Keratinocyte (primary cell): Measurements from ENCODE around the gene RBM15. TPM values are rescaled to one million over a fixed set of nuclear protein-coding genes. Genes with fewer than 3 reads are reported as not detected.

Experiments used
- DNase-seq: peaks from one replicate; pipeline ENCODE4 v3.0.0-alpha.2; 2011; ENCODE audit warnings: low read depth, missing footprints, low spot score
- FAIRE-seq: peaks from 2 replicates; lab custom pipeline; 2011; peaks lifted over from hg19 to GRCh38; lab: Jason Lieb, UNC
- H2AFZ ChIP-seq: 2 replicates; pipeline ENCODE4 v1.6.0; 2012; ENCODE audit warnings: low read length, control low read depth, inconsistent platforms; ENCODE audit not compliant: control insufficient read depth
- H3K27ac ChIP-seq: 2 replicates; pipeline ENCODE4 v1.5.1; 2011; ENCODE audit warnings: low read length; ENCODE audit not compliant: control insufficient read depth, insufficient read depth
- H3K27me3 ChIP-seq: 3 replicates; pipeline ENCODE4 v1.6.0; 2011; ENCODE audit warnings: low read length; ENCODE audit not compliant: control insufficient read depth, insufficient read depth; ENCODE audit errors: extremely low read depth
- H3K36me3 ChIP-seq, 2 experiments: 2 replicates in 1 of 2; 3 replicates in 1 of 2; pipeline ENCODE4 v1.5.1; 2011; ENCODE audit warnings: low read length in 2 of 2, mild to moderate bottlenecking in 1 of 2; ENCODE audit not compliant: control insufficient read depth in 2 of 2, insufficient read depth in 2 of 2; ENCODE audit errors: extremely low read depth in 1 of 2
- H3K4me1 ChIP-seq: 3 replicates; pipeline ENCODE4 v1.5.1; 2011; ENCODE audit warnings: low read length; ENCODE audit not compliant: control insufficient read depth, insufficient read depth; ENCODE audit errors: extremely low read depth
- H3K4me2 ChIP-seq: 3 replicates; pipeline ENCODE4 v1.6.0; 2011; ENCODE audit warnings: low read depth, low read length; ENCODE audit not compliant: control insufficient read depth, insufficient read depth; ENCODE audit errors: extremely low read depth
- H3K4me3 ChIP-seq, 3 experiments: fragments of 200-600 bp in 1 of 3; sonication (generic) in 1 of 3; 2 replicates in 2 of 3; 3 replicates in 1 of 3; pipeline ENCODE4 v1.5.1; 2011 to 2016; ENCODE audit warnings: low read length in 3 of 3, mild to moderate bottlenecking in 3 of 3, control low read depth in 2 of 3, inconsistent platforms in 1 of 3, low read depth in 1 of 3, mixed read lengths in 1 of 3, mixed run types in 1 of 3, moderate library complexity in 1 of 3; ENCODE audit not compliant: control insufficient read depth in 2 of 3, insufficient read depth in 2 of 3; ENCODE audit errors: extremely low read depth in 1 of 3
- H3K79me2 ChIP-seq: 2 replicates; pipeline ENCODE4 v1.6.0; 2012; ENCODE audit warnings: low read length; ENCODE audit not compliant: control insufficient read depth, insufficient read depth
- H3K9ac ChIP-seq: 3 replicates; pipeline ENCODE4 v1.6.0; 2011; ENCODE audit warnings: low read length; ENCODE audit not compliant: control insufficient read depth, insufficient read depth; ENCODE audit errors: extremely low read depth
- H3K9me1 ChIP-seq: 3 replicates; pipeline ENCODE4 v1.6.0; 2011; ENCODE audit warnings: low read length; ENCODE audit not compliant: control insufficient read depth, insufficient read depth; ENCODE audit errors: extremely low read depth
- H3K9me3 ChIP-seq: 2 replicates; pipeline ENCODE4 v1.5.1; 2012; ENCODE audit warnings: low read depth, low read length; ENCODE audit not compliant: control insufficient read depth
- H4K20me1 ChIP-seq: 3 replicates; pipeline ENCODE4 v1.6.0; 2011; ENCODE audit warnings: low read length; ENCODE audit not compliant: control insufficient read depth, insufficient read depth; ENCODE audit errors: extremely low read depth
- EZH2 ChIP-seq: IDR thresholded peaks from one replicate; pipeline ENCODE4 v1.6.1; 2012; ENCODE audit warnings: inconsistent platforms, mild to moderate bottlenecking, low read length, moderate library complexity
- dilution Hi-C: fragments of 300-500 bp; cut with MboI; formaldehyde crosslinking; loops from one replicate; pipeline ENCODE4 v1.7.0; 2020; ENCODE audit warnings: low sequenced_read_pairs; ENCODE audit not compliant: extremely low pct_ligation_motif_present
- polyA plus RNA-seq, 5 experiments: library from polyadenylated mRNA; depleted of rRNA in 3 of 5; stranded (reverse) in 3 of 5; stranded (forward) in 1 of 5; unstranded in 1 of 5; fragments of >200 nt; gene quantifications; 1 replicate in 1 of 5; 2 replicates in 3 of 5; 3 replicates in 1 of 5; pipeline versions ENCODE4 v1.2.1 to v1.2.3, GENCODE V29; 2011 to 2012; ENCODE audit warnings: missing spikeins in 2 of 5, low read depth in 1 of 5, low replicate concordance in 1 of 5
- TF ChIP-seq, protein P1 (sequence below), 3 experiments: IDR thresholded peaks in 1 of 3; conservative IDR thresholded peaks in 1 of 3; optimal IDR thresholded peaks in 1 of 3; 2 replicates in 2 of 3; 3 replicates in 1 of 3; pipeline versions ENCODE3 to v1.5.1; 2011; ENCODE audit warnings: low read length in 3 of 3, mild to moderate bottlenecking in 3 of 3, moderate library complexity in 2 of 3, control low read depth in 1 of 3, inconsistent platforms in 1 of 3; ENCODE audit not compliant: insufficient read depth in 2 of 3; ENCODE audit errors: extremely low read depth in 1 of 3

The RBM15 gene
- polyA plus RNA-seq, 1 donor (not counting 4 experiments of a cell fraction or from before 2014, with no cell fraction given), result 10.0 TPM

DNA sequence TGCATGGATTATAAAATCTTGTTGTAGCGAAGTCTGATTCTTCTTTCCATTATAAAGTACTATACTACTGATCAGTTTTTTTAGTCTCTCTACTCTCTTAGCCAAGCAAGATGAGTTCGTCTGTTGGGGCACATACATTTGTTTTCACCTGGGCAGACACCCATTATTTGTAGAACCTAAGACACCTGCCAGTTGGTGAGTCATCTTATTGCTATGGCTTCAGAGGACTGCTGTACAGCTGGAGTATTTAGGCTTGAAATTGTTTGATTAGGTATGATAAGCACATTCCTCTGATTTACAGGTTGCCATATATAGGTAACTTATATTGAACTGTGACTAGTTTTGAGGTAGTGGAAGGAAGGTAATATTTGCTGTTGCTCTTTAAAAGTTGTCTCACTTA lies 17.2 kb downstream of the RBM15 start:
- Histone ChIP-seq H3K4me3 (no peak overlapping the region), H3K9ac (no peak overlapping the region), H3K27ac (no peak overlapping the region), H3K27me3 (no peaks in the 10 kb centered on the region), H3K4me2 (no peak overlapping the region), H3K9me1 (no peaks in the 10 kb centered on the region), H3K4me1 (peaks cover 3% of the 10 kb centered on the region), H2AFZ (no peak overlapping the region), H3K36me3 (peaks cover 0 to 10% of the 10 kb centered on the region in 2 experiments), H4K20me1 (peaks cover 2% of the 10 kb centered on the region), H3K79me2 (peaks cover 37% of the 10 kb centered on the region), H3K9me3 (no peaks in the 10 kb centered on the region)
- dilution Hi-C loops, result no loop called here
- FAIRE-seq (peak; percentile 90), DNase-seq (no peak)
- no peak for TF ChIP-seq EZH2
- TF ChIP-seq, protein P1, sequence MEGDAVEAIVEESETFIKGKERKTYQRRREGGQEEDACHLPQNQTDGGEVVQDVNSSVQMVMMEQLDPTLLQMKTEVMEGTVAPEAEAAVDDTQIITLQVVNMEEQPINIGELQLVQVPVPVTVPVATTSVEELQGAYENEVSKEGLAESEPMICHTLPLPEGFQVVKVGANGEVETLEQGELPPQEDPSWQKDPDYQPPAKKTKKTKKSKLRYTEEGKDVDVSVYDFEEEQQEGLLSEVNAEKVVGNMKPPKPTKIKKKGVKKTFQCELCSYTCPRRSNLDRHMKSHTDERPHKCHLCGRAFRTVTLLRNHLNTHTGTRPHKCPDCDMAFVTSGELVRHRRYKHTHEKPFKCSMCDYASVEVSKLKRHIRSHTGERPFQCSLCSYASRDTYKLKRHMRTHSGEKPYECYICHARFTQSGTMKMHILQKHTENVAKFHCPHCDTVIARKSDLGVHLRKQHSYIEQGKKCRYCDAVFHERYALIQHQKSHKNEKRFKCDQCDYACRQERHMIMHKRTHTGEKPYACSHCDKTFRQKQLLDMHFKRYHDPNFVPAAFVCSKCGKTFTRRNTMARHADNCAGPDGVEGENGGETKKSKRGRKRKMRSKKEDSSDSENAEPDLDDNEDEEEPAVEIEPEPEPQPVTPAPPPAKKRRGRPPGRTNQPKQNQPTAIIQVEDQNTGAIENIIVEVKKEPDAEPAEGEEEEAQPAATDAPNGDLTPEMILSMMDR (optimal IDR thresholded peaks at IDR 0.05 in 1 of 3, IDR thresholded peaks at IDR 0.05 in 1 of 3, conservative IDR thresholded peaks at IDR 0.05 in 1 of 3; ENCODE audit: extremely low read depth in 1 of 3, insufficient read depth in 2 of 3, low read length in 3 of 3), result no peak

DNA sequence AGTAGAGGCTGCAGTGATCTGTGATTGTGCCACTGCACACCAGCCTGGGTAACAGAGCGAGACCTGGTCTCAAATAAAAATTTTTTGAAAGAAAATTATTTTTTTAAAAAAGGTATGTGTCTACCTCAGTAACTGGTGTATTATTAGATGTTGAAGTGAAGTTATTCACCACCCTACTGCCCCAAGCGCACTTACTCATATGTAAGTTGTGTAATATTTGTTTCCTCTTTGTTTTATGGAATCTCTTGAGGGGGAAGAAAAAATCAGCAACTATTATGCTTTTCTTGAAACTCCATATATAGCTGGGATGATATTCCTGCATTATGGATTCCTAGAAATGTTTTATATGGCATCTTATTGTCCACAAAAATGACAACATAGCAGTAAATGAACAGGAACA lies 21.3 kb downstream of the RBM15 start:
- Histone ChIP-seq H3K9me1 (no peaks in the 10 kb centered on the region), H3K4me3 (no peak overlapping the region), H3K36me3 (peaks cover 0 to 13% of the 10 kb centered on the region in 2 experiments), H3K79me2 (peaks cover 24% of the 10 kb centered on the region), H3K27me3 (no peaks in the 10 kb centered on the region), H4K20me1 (no peaks in the 10 kb centered on the region), H3K27ac (no peak overlapping the region), H3K9me3 (no peaks in the 10 kb centered on the region), H3K4me1 (peaks cover 3% of the 10 kb centered on the region), H3K9ac (no peak overlapping the region), H2AFZ (no peak overlapping the region), H3K4me2 (no peak overlapping the region)
- DNase-seq, result no peak
- TF ChIP-seq, protein P1 (optimal IDR thresholded peaks at IDR 0.05 in 1 of 3, IDR thresholded peaks at IDR 0.05 in 1 of 3, conservative IDR thresholded peaks at IDR 0.05 in 1 of 3; ENCODE audit: extremely low read depth in 1 of 3, insufficient read depth in 2 of 3, low read length in 3 of 3), result no peak
- no peak for TF ChIP-seq EZH2
- dilution Hi-C loops, result no loop called here
- FAIRE-seq, result no peak
